Measurements from ENCODE around the gene RIBC2. TPM values are rescaled to one million over a fixed set of nuclear protein-coding genes. Genes with fewer than 3 reads are reported as not detected.

RIBC2 gene
- total and polyA plus RNA-seq, 2 of the 13 experiments (the other 11 are each of a cell fraction or from before 2014, with no cell fraction given): 0.55 TPM; not detected in 1

DNA sequence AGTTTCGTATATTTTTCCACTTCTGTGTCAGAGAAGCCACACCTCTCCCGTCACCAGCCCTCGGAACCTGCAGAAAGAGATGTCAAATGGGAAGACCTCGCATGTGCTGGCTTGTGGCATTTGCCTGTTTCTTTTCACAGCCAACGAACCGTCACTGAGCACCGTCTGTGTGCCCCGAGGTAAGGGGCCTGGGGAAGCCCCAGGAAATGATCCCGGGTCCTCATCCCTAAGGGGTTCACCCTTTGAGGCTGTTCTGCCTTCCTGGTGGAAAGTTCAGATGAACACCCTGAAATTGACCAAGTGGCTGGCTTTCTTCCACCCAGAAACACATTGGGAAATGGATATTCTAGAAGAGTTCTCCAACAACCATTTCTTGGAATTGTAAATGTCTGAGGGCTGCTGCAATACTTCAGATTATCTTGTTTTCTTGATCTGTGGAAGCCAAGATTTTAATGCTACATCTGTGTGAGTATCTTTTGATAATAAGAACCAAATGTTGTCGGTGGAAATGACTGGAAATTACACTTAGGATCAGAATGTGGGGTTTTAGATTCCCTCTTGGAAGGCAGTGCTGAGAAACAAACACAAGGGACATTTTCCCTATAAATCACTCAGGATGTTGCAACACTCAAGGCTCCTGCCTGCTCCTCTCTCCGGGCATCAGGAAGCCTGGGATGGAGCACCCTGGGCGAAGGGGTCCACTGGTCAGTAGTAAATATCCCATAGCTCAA, 37.6 kb downstream of the RIBC2 start:
- no peak for DNase-seq (ENCODE audit: low spot score)
- Histone ChIP-seq H3K27ac (ENCODE audit: extremely low read length, insufficient read depth, low read length) (no peak overlapping the region), H2AFZ (ENCODE audit: low read length) (no peak overlapping the region), H3K27me3 (ENCODE audit: control insufficient read depth in 1 of 2, insufficient read depth in 2 of 2, low read length in 2 of 2) (peaks cover 1 to 21% of the 10 kb centered on the region in 2 experiments; a peak in 2 of 5 replicates), H3K9ac (ENCODE audit: insufficient read depth, low read depth, low read length) (no peak overlapping the region), H3K9me3 (ENCODE audit: low read length) (no peaks in the 10 kb centered on the region), H3K4me1 (ENCODE audit: insufficient read depth, low read length) (no peaks in the 10 kb centered on the region), H3K36me3 (replicated peaks in 1 of 2; ENCODE audit: control insufficient read depth in 1 of 2, insufficient read depth in 2 of 2, low read length in 2 of 2) (no peaks in the 10 kb centered on the region), H3K4me2 (ENCODE audit: low read depth, low read length) (no peak overlapping the region), H3K4me3 (replicated peaks in 1 of 3; ENCODE audit: insufficient read depth in 1 of 3, low read depth in 2 of 3, low read length in 3 of 3) (no peak overlapping the region), H3K79me2 (ENCODE audit: insufficient read depth, low read length) (no peaks in the 10 kb centered on the region), H4K20me1 (ENCODE audit: insufficient read depth, low read length) (no peaks in the 10 kb centered on the region)
- in situ Hi-C loops (cut with HindIII; ENCODE audit: extremely low pct_ligation_motif_present, low pct_unique_long_range_greater_than_20kb) (no loop called here), intact Hi-C loops (cut with micrococcal nuclease; ENCODE audit: unreplicated experiment) (no loop called here)
- TF ChIP-seq CEBPB (IDR thresholded peaks at IDR 0.05; ENCODE audit: borderline replicate concordance, low read depth, low read length): peak; percentile 17; the same call in 1 of the 2 replicates
- no peak for TF ChIP-seq SOX13 (IDR thresholded peaks at IDR 0.05)
- TF ChIP-seq SOX13 (CRISPR knock-in tag; conservative IDR thresholded peaks at IDR 0.05 in 1 of 2, IDR thresholded peaks at IDR 0.05 in 1 of 2): no peak
- POLR2A ChIA-PET: no interaction called here
- ATAC-seq: no peak
- BruUV-seq (replicated peaks): no TSS peak
- whole genome bisulfite sequencing (ENCODE audit: low lambda C conversion rate): 44% methylated on average over 10 of the region's 12 CpGs
- CTCF ChIA-PET (ENCODE audit: low intra/inter-chr PET ratio, low total read pairs): no interaction called here
- FAIRE-seq: no peak

DNA sequence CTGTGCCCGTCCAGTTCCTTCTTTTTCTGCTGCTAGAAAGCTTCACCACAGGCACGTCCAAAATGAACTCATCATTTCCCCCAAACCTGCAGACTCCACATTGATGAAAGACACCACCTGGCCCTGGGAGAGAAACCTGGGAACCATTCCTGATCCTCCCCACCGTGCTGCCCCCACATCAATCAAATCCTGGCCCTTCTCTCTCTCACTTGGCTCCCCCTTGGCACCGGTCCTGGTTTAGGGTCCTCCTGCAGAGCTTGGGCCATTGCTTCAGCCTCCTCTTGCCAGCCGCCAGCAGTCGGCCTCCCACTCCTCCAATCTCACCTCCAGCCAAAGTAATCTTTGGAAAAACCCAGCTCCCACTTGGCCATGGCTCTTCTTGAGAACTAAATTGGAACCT, 38.5 kb downstream of the RIBC2 start:
- no peaks in the 10 kb centered on the region for H3K9me3 ChIP-seq (ENCODE audit: low read length)
- H3K27ac ChIP-seq (ENCODE audit: extremely low read length, insufficient read depth, low read length): no peak overlapping the region
- H3K4me1 ChIP-seq (ENCODE audit: insufficient read depth, low read length): no peaks in the 10 kb centered on the region
- in situ Hi-C loops (cut with HindIII; ENCODE audit: extremely low pct_ligation_motif_present, low pct_unique_long_range_greater_than_20kb): no loop called here
- no peaks in the 10 kb centered on the region for H4K20me1 ChIP-seq (ENCODE audit: insufficient read depth, low read length)
- intact Hi-C loops (cut with micrococcal nuclease; ENCODE audit: unreplicated experiment): no loop called here
- H3K9ac ChIP-seq (ENCODE audit: insufficient read depth, low read depth, low read length): no peak overlapping the region
- no peak for TF ChIP-seq NCOA5 (CRISPR knock-in tag; IDR thresholded peaks at IDR 0.05)
- no peak for TF ChIP-seq ZNF644 (CRISPR knock-in tag; IDR thresholded peaks at IDR 0.05; ENCODE audit: low read depth)
- TF ChIP-seq, protein P1, sequence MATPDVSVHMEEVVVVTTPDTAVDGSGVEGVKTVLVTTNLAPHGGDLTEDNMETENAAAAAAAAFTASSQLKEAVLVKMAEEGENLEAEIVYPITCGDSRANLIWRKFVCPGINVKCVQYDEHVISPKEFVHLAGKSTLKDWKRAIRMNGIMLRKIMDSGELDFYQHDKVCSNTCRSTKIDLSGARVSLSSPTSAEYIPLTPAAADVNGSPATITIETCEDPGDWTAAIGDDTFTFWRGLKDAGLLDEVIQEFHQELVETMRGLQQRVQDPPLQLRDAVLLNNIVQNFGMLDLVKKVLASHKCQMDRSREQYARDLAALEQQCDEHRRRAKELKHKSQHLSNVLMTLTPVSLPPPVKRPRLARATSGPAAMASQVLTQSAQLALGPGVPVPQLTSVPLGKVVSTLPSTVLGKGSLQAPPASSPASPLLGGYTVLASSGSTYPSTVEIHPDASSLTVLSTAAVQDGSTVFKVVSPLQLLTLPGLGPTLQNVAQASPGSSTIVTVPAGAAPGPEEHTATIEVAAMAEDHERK (CRISPR knock-in tag; IDR thresholded peaks at IDR 0.05; ENCODE audit: low read depth): no peak
- TF ChIP-seq ZNF367 (CRISPR knock-in tag; IDR thresholded peaks at IDR 0.05; ENCODE audit: borderline replicate concordance): no peak
- TF ChIP-seq GZF1 (CRISPR knock-in tag; IDR thresholded peaks at IDR 0.05): no peak
- no peak for TF ChIP-seq HOXA7 (CRISPR knock-in tag; IDR thresholded peaks at IDR 0.05)
- TF ChIP-seq PRMT3 (CRISPR knock-in tag; IDR thresholded peaks at IDR 0.05; ENCODE audit: borderline replicate concordance, low read depth): no peak
- no peaks in the 10 kb centered on the region for H3K36me3 ChIP-seq (replicated peaks in 1 of 2; ENCODE audit: control insufficient read depth in 1 of 2, insufficient read depth in 2 of 2, low read length in 2 of 2)
- H3K4me3 ChIP-seq (replicated peaks in 1 of 3; ENCODE audit: insufficient read depth in 1 of 3, low read depth in 2 of 3, low read length in 3 of 3): no peak overlapping the region
- H2AFZ ChIP-seq (ENCODE audit: low read length): no peak overlapping the region
- H3K4me2 ChIP-seq (ENCODE audit: low read depth, low read length): no peak overlapping the region
- ATAC-seq: no peak
- CTCF ChIA-PET (ENCODE audit: low intra/inter-chr PET ratio, low total read pairs): no interaction called here
- POLR2A ChIA-PET: no interaction called here
- 41% methylated on average over 6 of the region's 6 CpGs for WGBS (ENCODE audit: low lambda C conversion rate)
- DNase-seq (ENCODE audit: low spot score): no peak
- FAIRE-seq: no peak
- no TSS peak for BruUV-seq (replicated peaks)
- H3K79me2 ChIP-seq (ENCODE audit: insufficient read depth, low read length): no peaks in the 10 kb centered on the region
- H3K27me3 ChIP-seq (ENCODE audit: control insufficient read depth in 1 of 2, insufficient read depth in 2 of 2, low read length in 2 of 2): peaks cover 1 to 21% of the 10 kb centered on the region in 2 experiments; a peak in 2 of 5 replicates

Measured in HepG2 (cell line).